Fibroblast of villous mesenchyme (primary cell): ENCODE results near the gene EGFL7. TPM values are rescaled to one million over a fixed set of nuclear protein-coding genes. Genes with fewer than 3 reads are reported as not detected.

ENCODE experiments used
- DNase-seq: peaks from one replicate; pipeline ENCODE4 v3.0.0-alpha.2; 2010; ENCODE audit warnings: low read depth
- H3K4me3 ChIP-seq: 2 replicates; pipeline ENCODE4 v1.5.1; 2011; ENCODE audit warnings: low read depth, mild to moderate bottlenecking, low read length
- CTCF ChIP-seq: IDR thresholded peaks from 2 replicates; pipeline ENCODE4 v1.5.1; 2012; ENCODE audit warnings: low read depth, mild to moderate bottlenecking, low read length; ENCODE audit not compliant: insufficient read depth
- total RNA-seq: library from RNA; depleted of rRNA; stranded (reverse); fragments of >200 nt; gene quantifications from 2 replicates; pipeline ENCODE4 v1.2.3, GENCODE V29; 2012

The EGFL7 gene
- total RNA-seq, 1 donor = 9.9 TPM

DNA sequence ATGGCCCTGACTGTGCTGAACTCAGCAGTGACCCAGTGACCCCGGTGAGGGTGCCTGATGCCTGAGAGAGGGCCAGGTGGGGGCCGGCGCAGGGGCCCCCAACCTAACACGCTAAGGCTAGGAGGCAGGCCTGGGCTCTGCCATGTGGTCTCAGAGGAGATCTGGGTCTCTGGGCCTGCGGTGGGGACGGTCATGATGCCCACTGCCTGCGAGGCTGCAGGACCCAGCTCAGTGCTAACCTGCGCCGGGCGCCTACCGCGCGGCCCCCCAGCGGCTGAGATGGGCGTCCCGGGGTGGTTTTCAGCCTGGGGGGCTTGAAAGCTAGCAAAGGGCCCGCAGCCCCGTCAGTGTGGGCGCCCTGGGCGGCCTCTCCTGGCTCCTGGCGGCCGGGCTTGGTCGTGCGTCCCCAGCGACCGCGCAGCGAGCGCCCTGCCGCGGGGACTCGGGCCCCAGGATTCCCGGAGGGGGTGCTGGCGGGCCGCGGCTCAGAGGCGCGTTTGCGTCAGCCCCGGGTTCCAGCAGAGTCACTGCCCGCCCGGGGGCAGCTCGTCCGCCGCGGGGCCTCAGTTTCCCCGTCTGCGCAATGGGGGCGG, 2.5 kb downstream of the EGFL7 start:
- H3K4me3 ChIP-seq = peak overlapping the region; percentile 46
- DNase-seq = peak; percentile 19
- peak; percentile 43 for TF ChIP-seq CTCF

- peak overlapping the region; percentile 46 for H3K4me3 ChIP-seq
- TF ChIP-seq CTCF = no peak
- no peak for DNase-seq
Measured at GRCh38 chr9:136665704-136666371, 3.1 kb downstream of the EGFL7 start.

GRCh38 chr9:136666372-136667213, 3.9 kb downstream of the EGFL7 start:
- DNase-seq = no peak
- TF ChIP-seq CTCF = no peak
- H3K4me3 ChIP-seq = peak overlapping the region; percentile 34

GRCh38 chr9:136667214-136667939, 4.7 kb downstream of the EGFL7 start:
- TF ChIP-seq CTCF = no peak
- no peak for DNase-seq
- no peak overlapping the region for H3K4me3 ChIP-seq

- no peak overlapping the region for H3K4me3 ChIP-seq
- no peak for TF ChIP-seq CTCF
- DNase-seq = no peak
Measured at GRCh38 chr9:136667940-136668760, 5.4 kb downstream of the EGFL7 start.
